ENCODE data around the gene LRCH1. TPM values are rescaled to one million over a fixed set of nuclear protein-coding genes. Genes with fewer than 3 reads are reported as not detected.

LRCH1 gene
- total and polyA plus RNA-seq, 2 of the 4 experiments (the other 2 are of a cell fraction), result 7.0 to 8.8 TPM

DNA sequence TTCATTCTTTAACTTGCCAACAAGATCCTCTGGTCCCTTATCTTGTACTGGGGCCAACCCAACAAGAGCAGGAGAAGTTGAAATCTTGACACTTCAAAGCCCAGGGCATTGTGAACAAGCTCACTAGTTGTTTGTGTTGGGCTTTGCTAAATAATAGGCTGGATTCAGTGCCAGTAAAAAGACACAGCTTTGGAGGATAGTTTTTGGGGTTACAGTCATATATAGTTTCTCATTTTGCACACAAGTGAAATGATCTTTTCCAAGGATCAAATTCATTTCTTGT is 30.3 kb upstream of the LRCH1 start:
- Histone ChIP-seq H3K9me1 (ENCODE audit: insufficient read depth, low read length) (no peaks in the 10 kb centered on the region), H4K5ac (ENCODE audit: low read depth, low read length) (no peak overlapping the region), H2AK9ac (replicated peaks; ENCODE audit: low read depth, low read length, poor library complexity) (no peak overlapping the region), H3K36me3 (ENCODE audit: control insufficient read depth, insufficient read depth, low read length) (no peaks in the 10 kb centered on the region), H4K8ac (ENCODE audit: low read depth in 2 of 2, low read length in 2 of 2) (no peak overlapping the region), H2BK120ac (ENCODE audit: low read depth, low read length) (no peak overlapping the region), H2BK5ac (ENCODE audit: low read depth, low read length, poor library complexity, severe bottlenecking) (no peak overlapping the region), H3K56ac (ENCODE audit: extremely low read depth, insufficient read depth, low read length) (no peak overlapping the region), H3K18ac (ENCODE audit: low read depth, low read length) (no peak overlapping the region), H3K9me3 (ENCODE audit: control insufficient read depth, insufficient read depth, low read length) (peaks cover 8% of the 10 kb centered on the region), H2BK20ac (ENCODE audit: low read depth, low read length) (no peak overlapping the region), H3K14ac (replicated peaks; ENCODE audit: low read depth, low read length) (no peak overlapping the region), H2BK15ac (ENCODE audit: low read depth, low read length) (no peak overlapping the region), H3K9ac (ENCODE audit: low read depth, low read length) (no peak overlapping the region), H3K27me3 (ENCODE audit: control insufficient read depth, insufficient read depth, low read length) (peaks cover 37% of the 10 kb centered on the region), H3K79me1 (ENCODE audit: low read depth in 1 of 2, low read length in 2 of 2) (no peaks in the 10 kb centered on the region), H3K4me3 (ENCODE audit: insufficient read depth, low read depth, low read length) (no peak overlapping the region), H3K4ac (ENCODE audit: low read depth, low read length) (no peak overlapping the region), H4K91ac (ENCODE audit: insufficient read depth, low read depth, low read length) (no peak overlapping the region), H3K27ac (ENCODE audit: insufficient read depth, low read length) (no peak overlapping the region), H2AFZ (replicated peaks; ENCODE audit: low read length, poor library complexity) (no peak overlapping the region), H3K4me2 (ENCODE audit: low read depth, low read length) (no peak overlapping the region), H3K23ac (ENCODE audit: low read depth, low read length) (no peak overlapping the region), H3K4me1 (ENCODE audit: control insufficient read depth, insufficient read depth, low read length) (no peaks in the 10 kb centered on the region), H2AK5ac (ENCODE audit: low read depth, low read length) (no peak overlapping the region), H4K20me1 (ENCODE audit: insufficient read depth, low read length) (no peaks in the 10 kb centered on the region)
- no TSS peak for BruUV-seq (replicated peaks)
- ATAC-seq (ENCODE audit: low read depth) (no peak), DNase-seq (no peak)
- in situ Hi-C loops (cut with MboI; ENCODE audit: low sequenced_read_pairs) (no loop called here), intact Hi-C loops (cut with micrococcal nuclease) (no loop called here), dilution Hi-C loops (cut with HindIII; ENCODE audit: low sequenced_read_pairs, unreplicated experiment) (no loop called here)
- ChIA-PET POLR2A (ENCODE audit: unreplicated experiment) (no interaction called here), CTCF (no interaction called here)
- TF ChIP-seq CHD1 (IDR thresholded peaks at IDR 0.05; ENCODE audit: low read depth, low read length) (no peak), RFX5 (IDR thresholded peaks at IDR 0.05; ENCODE audit: low read depth, low read length) (no peak), CEBPB (IDR thresholded peaks at IDR 0.05; ENCODE audit: low read depth, low read length) (no peak)
- TF ChIP-seq, protein P1, sequence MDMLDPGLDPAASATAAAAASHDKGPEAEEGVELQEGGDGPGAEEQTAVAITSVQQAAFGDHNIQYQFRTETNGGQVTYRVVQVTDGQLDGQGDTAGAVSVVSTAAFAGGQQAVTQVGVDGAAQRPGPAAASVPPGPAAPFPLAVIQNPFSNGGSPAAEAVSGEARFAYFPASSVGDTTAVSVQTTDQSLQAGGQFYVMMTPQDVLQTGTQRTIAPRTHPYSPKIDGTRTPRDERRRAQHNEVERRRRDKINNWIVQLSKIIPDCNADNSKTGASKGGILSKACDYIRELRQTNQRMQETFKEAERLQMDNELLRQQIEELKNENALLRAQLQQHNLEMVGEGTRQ (IDR thresholded peaks at IDR 0.05; ENCODE audit: low read depth, low read length), result no peak
- TF ChIP-seq, protein P2, sequence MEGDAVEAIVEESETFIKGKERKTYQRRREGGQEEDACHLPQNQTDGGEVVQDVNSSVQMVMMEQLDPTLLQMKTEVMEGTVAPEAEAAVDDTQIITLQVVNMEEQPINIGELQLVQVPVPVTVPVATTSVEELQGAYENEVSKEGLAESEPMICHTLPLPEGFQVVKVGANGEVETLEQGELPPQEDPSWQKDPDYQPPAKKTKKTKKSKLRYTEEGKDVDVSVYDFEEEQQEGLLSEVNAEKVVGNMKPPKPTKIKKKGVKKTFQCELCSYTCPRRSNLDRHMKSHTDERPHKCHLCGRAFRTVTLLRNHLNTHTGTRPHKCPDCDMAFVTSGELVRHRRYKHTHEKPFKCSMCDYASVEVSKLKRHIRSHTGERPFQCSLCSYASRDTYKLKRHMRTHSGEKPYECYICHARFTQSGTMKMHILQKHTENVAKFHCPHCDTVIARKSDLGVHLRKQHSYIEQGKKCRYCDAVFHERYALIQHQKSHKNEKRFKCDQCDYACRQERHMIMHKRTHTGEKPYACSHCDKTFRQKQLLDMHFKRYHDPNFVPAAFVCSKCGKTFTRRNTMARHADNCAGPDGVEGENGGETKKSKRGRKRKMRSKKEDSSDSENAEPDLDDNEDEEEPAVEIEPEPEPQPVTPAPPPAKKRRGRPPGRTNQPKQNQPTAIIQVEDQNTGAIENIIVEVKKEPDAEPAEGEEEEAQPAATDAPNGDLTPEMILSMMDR (conservative IDR thresholded peaks at IDR 0.05; ENCODE audit: low read depth, low read length), result no peak
